ENCODE data around the gene ARL2BP. TPM values are rescaled to one million over a fixed set of nuclear protein-coding genes. Genes with fewer than 3 reads are reported as not detected.

The ARL2BP gene
- total RNA-seq, 2 donors from 2014 or later, result 54.7 to 64.0 TPM

DNA sequence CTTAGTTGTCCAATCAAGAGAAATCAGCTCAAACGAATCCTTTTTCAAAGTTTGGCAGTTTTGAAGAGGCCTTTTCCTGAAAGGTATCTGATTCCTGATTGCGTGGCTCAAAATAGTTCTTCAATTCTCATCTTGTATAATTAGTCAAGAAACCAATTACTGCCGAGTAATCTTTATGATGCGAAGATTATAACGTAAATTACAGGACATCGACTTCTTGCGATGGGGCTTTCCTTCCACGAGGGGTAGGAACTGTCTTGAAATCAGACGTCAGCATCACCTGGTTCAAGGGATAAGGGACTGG is 644 bp upstream of the ARL2BP start:
- no peak for TF ChIP-seq CTCF (IDR thresholded peaks at IDR 0.05)

DNA sequence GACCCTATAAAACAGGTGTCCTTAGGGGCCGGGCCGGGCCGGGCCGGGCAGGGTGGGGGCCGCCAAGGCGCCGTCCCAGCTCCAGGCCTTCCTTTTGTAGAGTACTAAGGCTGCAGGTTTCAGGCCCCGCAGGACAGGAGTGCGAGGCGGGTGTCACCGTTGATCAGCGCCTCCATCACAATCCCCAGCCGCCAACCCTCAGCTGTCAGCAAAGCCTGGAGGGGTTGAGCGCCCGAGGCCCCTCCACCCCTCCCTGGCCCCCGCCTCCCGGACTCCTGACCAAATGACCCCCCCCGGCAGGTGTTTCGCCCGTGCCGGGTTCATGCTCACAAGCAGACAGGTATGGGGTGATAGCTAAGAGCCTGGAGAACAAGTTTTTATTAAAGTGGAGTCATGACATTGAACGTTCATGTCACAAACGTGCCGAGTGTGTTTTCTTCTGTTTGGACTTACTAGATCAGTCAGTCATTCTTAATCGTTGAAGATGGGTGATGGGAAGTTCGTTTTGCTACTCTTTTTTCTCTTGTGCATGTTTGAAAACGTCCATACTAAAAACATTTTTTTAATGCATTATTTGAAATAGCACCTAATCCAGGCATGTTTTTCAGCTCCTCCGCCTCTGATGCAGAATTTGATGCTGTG is 534 bp downstream of the ARL2BP start:
- H3K4me3 ChIP-seq, result peak overlapping the region; percentile 88
- peaks cover 19% of the 10 kb centered on the region for H3K36me3 ChIP-seq
- ATAC-seq (ENCODE audit: insufficient number of reproducible peaks, low FRiP score, low read depth) (peak; percentile 6), DNase-seq (ENCODE audit: low spot score) (no peak)
- H3K27me3 ChIP-seq (replicated peaks; ENCODE audit: insufficient read depth), result no peaks in the 10 kb centered on the region
- no peaks in the 10 kb centered on the region for H3K9me3 ChIP-seq
- peaks cover 9 to 23% of the 10 kb centered on the region in 2 donors for H3K4me1 ChIP-seq (ENCODE audit: control insufficient read depth in 1 of 2, low read depth in 2 of 2)
- H3K27ac ChIP-seq, result peak overlapping the region; percentile 93 to 94
- TF ChIP-seq CTCF (IDR thresholded peaks at IDR 0.05), result no peak

More for the DNA sequence above, 644 bp upstream of the ARL2BP start:
- H3K9me3 ChIP-seq, result no peaks in the 10 kb centered on the region
- H3K27ac ChIP-seq, result peak overlapping the region; percentile 83 to 94
- H3K27me3 ChIP-seq (replicated peaks; ENCODE audit: insufficient read depth), result no peaks in the 10 kb centered on the region
- ATAC-seq (ENCODE audit: insufficient number of reproducible peaks, low FRiP score, low read depth), result peak; percentile 41
- peaks cover 9% of the 10 kb centered on the region for H3K36me3 ChIP-seq
- peak overlapping the region; percentile 88 for H3K4me3 ChIP-seq
- peaks cover 9 to 23% of the 10 kb centered on the region in 2 donors for H3K4me1 ChIP-seq (ENCODE audit: control insufficient read depth in 1 of 2, low read depth in 2 of 2)
- no peak for DNase-seq (ENCODE audit: low spot score)

- Histone ChIP-seq H3K27me3 (replicated peaks; ENCODE audit: insufficient read depth) (no peaks in the 10 kb centered on the region), H3K4me3 (no peak overlapping the region), H3K36me3 (peaks cover 44% of the 10 kb centered on the region), H3K27ac (no peak overlapping the region), H3K9me3 (no peaks in the 10 kb centered on the region), H3K4me1 (ENCODE audit: control insufficient read depth in 1 of 2, low read depth in 2 of 2) (peaks cover under 1 to 10% of the 10 kb centered on the region in 2 donors)
- no peak for DNase-seq (ENCODE audit: low spot score)
- ATAC-seq (ENCODE audit: insufficient number of reproducible peaks, low FRiP score, low read depth), result no peak
- no peak for TF ChIP-seq CTCF (IDR thresholded peaks at IDR 0.05)
These were observed 6.3 kb downstream of the ARL2BP start for GRCh38 chr16:57251352-57251751.

- ATAC-seq (ENCODE audit: insufficient number of reproducible peaks, low FRiP score, low read depth), result no peak
- Histone ChIP-seq H3K9me3 (no peaks in the 10 kb centered on the region), H3K4me3 (no peak overlapping the region), H3K36me3 (peaks cover 44% of the 10 kb centered on the region), H3K4me1 (ENCODE audit: control insufficient read depth in 1 of 2, low read depth in 2 of 2) (peaks cover 0 to under 1% of the 10 kb centered on the region in 2 donors), H3K27me3 (replicated peaks; ENCODE audit: insufficient read depth) (no peaks in the 10 kb centered on the region), H3K27ac (no peak overlapping the region)
- no peak for DNase-seq (ENCODE audit: low spot score)
- TF ChIP-seq CTCF (IDR thresholded peaks at IDR 0.05), result no peak
These were observed 7.2 kb downstream of the ARL2BP start for GRCh38 chr16:57252148-57252721.

GRCh38 chr16:57253466-57253865 is 8.4 kb downstream of the ARL2BP start:
- Histone ChIP-seq H3K4me3 (no peak overlapping the region), H3K9me3 (no peaks in the 10 kb centered on the region), H3K4me1 (ENCODE audit: control insufficient read depth in 1 of 2, low read depth in 2 of 2) (no peaks in the 10 kb centered on the region), H3K27me3 (replicated peaks; ENCODE audit: insufficient read depth) (no peaks in the 10 kb centered on the region), H3K27ac (no peak overlapping the region), H3K36me3 (peaks cover 43% of the 10 kb centered on the region)
- DNase-seq (ENCODE audit: low spot score), result no peak
- no peak for ATAC-seq (ENCODE audit: insufficient number of reproducible peaks, low FRiP score, low read depth)
- TF ChIP-seq CTCF (IDR thresholded peaks at IDR 0.05), result no peak
